Trophoblast cell (in vitro differentiated cells and primary cell): ENCODE results near the gene CD70.
"Not testable (repeated sequence)": the region's sequence is repeated elsewhere in the genome, so short reads cannot be mapped to it uniquely, and the experiment has no call there.

Experiments
- DNase-seq, 2 donors: peaks; one replicate each; pipeline ENCODE4 v3.0.0-alpha.2; 2016
- H2AFZ ChIP-seq: 2 replicates; pipeline ENCODE4 v1.6.1; 2013; ENCODE audit warnings: low read length, moderate library complexity, mild to moderate bottlenecking; ENCODE audit not compliant: insufficient read depth, poor library complexity
- H2AK5ac ChIP-seq: 2 replicates; pipeline ENCODE4 v1.6.1; 2013; ENCODE audit warnings: mild to moderate bottlenecking, low read length
- H2BK120ac ChIP-seq: 2 replicates; pipeline ENCODE4 v1.6.1; 2013; ENCODE audit warnings: low read length, mild to moderate bottlenecking, moderate library complexity; ENCODE audit not compliant: insufficient read depth, poor library complexity
- H2BK12ac ChIP-seq: 2 replicates; pipeline ENCODE4 v1.6.1; 2013; ENCODE audit warnings: mild to moderate bottlenecking, low read length, moderate library complexity
- H2BK5ac ChIP-seq: 2 replicates; pipeline ENCODE4 v1.6.1; 2013; ENCODE audit warnings: low read length, low read depth, moderate library complexity, mild to moderate bottlenecking; ENCODE audit not compliant: poor library complexity
- H3K14ac ChIP-seq: 2 replicates; pipeline ENCODE4 v1.6.1; 2013; ENCODE audit warnings: mild to moderate bottlenecking, low read length
- H3K18ac ChIP-seq: 2 replicates; pipeline ENCODE4 v1.6.1; 2013; ENCODE audit warnings: mild to moderate bottlenecking, low read length
- H3K23ac ChIP-seq: 2 replicates; pipeline ENCODE4 v1.6.1; 2013; ENCODE audit warnings: low read length
- H3K27ac ChIP-seq: 2 replicates; pipeline ENCODE4 v1.5.1; 2013; ENCODE audit warnings: low read depth, mild to moderate bottlenecking, inconsistent platforms, low read length, moderate library complexity
- H3K27me3 ChIP-seq: 2 replicates; pipeline ENCODE4 v1.6.1; 2013; ENCODE audit warnings: inconsistent platforms, mild to moderate bottlenecking, low read length, moderate library complexity; ENCODE audit not compliant: insufficient read depth
- H3K36me3 ChIP-seq, 2 experiments: 1 replicate in 1 of 2; 2 replicates in 1 of 2; pipeline ENCODE4 v1.6.1; 2013; ENCODE audit warnings: low read length in 2 of 2, mild to moderate bottlenecking in 2 of 2, moderate library complexity in 1 of 2; ENCODE audit not compliant: insufficient read depth in 2 of 2, control insufficient read depth in 1 of 2
- H3K4ac ChIP-seq: 2 replicates; pipeline ENCODE4 v1.6.1; 2013; ENCODE audit warnings: low read depth, mild to moderate bottlenecking, low read length, moderate library complexity
- H3K4me1 ChIP-seq, 2 experiments: 1 replicate in 1 of 2; 2 replicates in 1 of 2; pipeline ENCODE4 v1.6.1; 2013; ENCODE audit warnings: low read length in 2 of 2, mild to moderate bottlenecking in 2 of 2, moderate library complexity in 1 of 2; ENCODE audit not compliant: insufficient read depth in 2 of 2, control insufficient read depth in 1 of 2
- H3K4me2 ChIP-seq: 2 replicates; pipeline ENCODE4 v1.6.1; 2013; ENCODE audit warnings: inconsistent platforms, mild to moderate bottlenecking, low read length, moderate library complexity
- H3K4me3 ChIP-seq: 2 replicates; pipeline ENCODE4 v1.5.1; 2013; ENCODE audit warnings: mild to moderate bottlenecking, low read depth, low read length, inconsistent platforms
- H3K79me1 ChIP-seq: one replicate; pipeline ENCODE4 v1.6.1; 2013; ENCODE audit warnings: low read length
- H3K79me2 ChIP-seq: 2 replicates; pipeline ENCODE4 v1.6.1; 2013; ENCODE audit warnings: low read length, mild to moderate bottlenecking; ENCODE audit not compliant: control insufficient read depth, insufficient read depth, poor library complexity
- H3K9ac ChIP-seq: 2 replicates; pipeline ENCODE4 v1.6.1; 2013; ENCODE audit warnings: mild to moderate bottlenecking, low read length
- H3K9me3 ChIP-seq: 2 replicates; pipeline ENCODE4 v1.6.1; 2013; ENCODE audit warnings: low read depth, mild to moderate bottlenecking, control low read depth, inconsistent platforms, low read length; ENCODE audit not compliant: insufficient read depth
- H4K12ac ChIP-seq: 2 replicates; pipeline ENCODE4 v1.6.1; 2013; ENCODE audit warnings: low read depth, mild to moderate bottlenecking, low read length, moderate library complexity
- H4K8ac ChIP-seq: 2 replicates; pipeline ENCODE4 v1.6.1; 2013; ENCODE audit warnings: low read depth, mild to moderate bottlenecking, low read length, moderate library complexity
- H4K91ac ChIP-seq: one replicate; pipeline ENCODE4 v1.6.1; 2013; ENCODE audit warnings: low read depth, mild to moderate bottlenecking, low read length, moderate library complexity
- WGBS: extraction: QIAGEN DNeasy Blood & Tissue Kit; methylation state at CpG from one replicate; pipeline ENCODE4 v1.1.7; 2013; ENCODE audit warnings: missing lambda C conversion rate; ENCODE audit not compliant: insufficient read length, insufficient coverage; ENCODE audit errors: extremely low coverage; 5-methylcytosine and 5-hydroxymethylcytosine counted together

CD70 gene

DNA sequence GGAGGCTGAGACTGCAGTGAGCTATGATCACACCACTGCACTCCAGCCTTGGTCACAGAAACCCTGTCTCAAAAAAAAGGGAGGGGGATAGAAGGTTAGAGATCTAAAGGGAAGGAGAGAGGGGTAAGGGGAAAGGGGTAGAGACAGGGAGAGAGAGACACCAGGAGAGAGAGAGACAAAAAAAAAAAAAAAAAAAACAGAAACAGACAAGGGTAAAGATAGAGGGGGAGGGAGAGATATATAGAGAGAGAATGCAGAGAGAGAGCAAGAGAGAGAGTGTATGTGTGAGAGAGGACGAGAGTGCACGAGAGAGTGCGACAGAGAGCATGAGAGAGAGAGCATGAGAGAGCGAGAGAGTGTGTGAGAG, 4.2 kb downstream of the CD70 start:
- Histone ChIP-seq H3K79me1 (no peaks in the 10 kb centered on the region), H3K36me3 (no peaks in the 10 kb centered on the region), H2AK5ac (no peak overlapping the region), H4K12ac (no peak overlapping the region), H2BK5ac (no peak overlapping the region), H3K4ac (no peak overlapping the region), H3K79me2 (no peaks in the 10 kb centered on the region), H3K4me1 (no peaks in the 10 kb centered on the region), H4K8ac (no peak overlapping the region), H3K23ac (peak overlapping the region; percentile 0), H3K9ac (no peak overlapping the region), H2BK12ac (no peak overlapping the region), H4K91ac (no peak overlapping the region), H3K18ac (no peak overlapping the region), H3K14ac (no peak overlapping the region), H3K9me3 (no peaks in the 10 kb centered on the region), H2BK120ac (no peak overlapping the region), H3K4me3 (no peak overlapping the region), H3K27me3 (peaks cover 47% of the 10 kb centered on the region), H3K4me2 (no peak overlapping the region), H3K27ac (no peak overlapping the region), H2AFZ (no peak overlapping the region)
- no CpG with 5 or more reads among the region's 4 CpGs for WGBS
- DNase-seq, result no peak

DNA sequence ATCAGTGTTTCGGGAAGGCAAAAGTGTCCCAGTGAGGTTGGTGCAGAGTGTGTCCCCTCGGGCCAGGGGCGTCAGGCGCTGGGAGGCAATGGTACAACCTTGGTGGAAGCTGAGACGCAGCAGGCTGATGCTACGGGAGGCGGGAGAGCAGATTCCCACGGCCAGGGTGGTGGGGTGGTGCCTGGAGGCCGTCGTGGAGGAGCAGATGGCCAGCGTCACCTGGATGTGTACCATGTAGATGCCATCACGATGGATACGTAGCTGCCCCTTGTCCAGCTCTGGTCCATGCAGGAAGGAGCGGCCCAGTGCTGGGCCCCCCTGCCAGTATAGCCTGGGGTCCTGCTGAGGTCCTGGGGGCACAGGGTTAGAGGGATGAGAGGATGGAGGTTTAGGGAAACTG, 4.9 kb downstream of the CD70 start:
- H3K36me3 ChIP-seq, result no peaks in the 10 kb centered on the region
- H3K4ac ChIP-seq, result no peak overlapping the region
- H3K9me3 ChIP-seq, result no peaks in the 10 kb centered on the region

DNA sequence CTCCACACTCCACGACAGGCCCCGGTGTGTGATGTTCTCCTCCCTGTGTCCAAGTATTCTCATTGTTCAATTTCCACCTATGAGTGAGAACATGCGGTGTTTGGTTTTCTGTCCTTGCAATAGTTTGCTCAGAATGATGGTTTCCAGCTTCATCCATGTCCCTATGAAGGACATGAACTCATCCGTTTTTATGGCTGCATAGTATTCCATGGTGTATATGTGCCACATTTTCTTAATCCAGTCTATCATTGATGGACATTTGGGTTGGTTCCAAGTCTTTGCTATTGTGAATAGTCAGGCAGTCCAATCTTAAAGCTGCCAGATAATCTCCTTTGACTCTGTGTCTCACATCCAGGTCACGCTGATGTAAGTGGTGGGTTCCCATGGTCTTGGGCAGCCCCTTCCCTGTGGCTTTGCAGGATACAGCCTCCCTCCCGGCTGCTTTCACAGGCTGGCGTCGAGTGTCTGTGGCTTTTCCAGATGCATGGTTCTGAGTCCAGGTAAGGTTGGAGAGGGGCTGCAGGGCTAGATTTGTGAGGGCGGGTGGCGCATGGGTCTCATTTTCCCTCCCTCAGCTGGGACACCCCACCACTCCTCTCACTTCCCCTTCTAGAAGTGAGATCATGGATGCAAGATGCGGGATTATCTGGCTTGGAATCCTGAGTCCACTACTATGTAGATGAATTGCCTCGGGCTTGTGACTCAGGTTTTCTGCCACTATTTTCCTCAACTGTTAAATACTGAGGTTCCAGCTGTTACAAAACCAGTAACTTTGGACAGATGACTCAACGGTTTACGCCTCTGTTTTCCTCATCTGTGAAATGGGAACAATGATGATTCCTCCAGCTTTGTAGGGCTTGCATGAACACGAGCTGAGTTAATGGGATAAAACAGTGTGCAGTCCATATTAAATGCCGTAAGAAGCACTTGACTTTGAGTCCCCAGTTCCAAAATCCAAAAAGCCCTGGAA, 8.2 kb downstream of the CD70 start:
- H3K27me3 ChIP-seq, result peaks cover 12% of the 10 kb centered on the region
- not testable (repeated sequence) for H3K4me3 ChIP-seq, H3K14ac ChIP-seq, H3K4me2 ChIP-seq, H3K18ac ChIP-seq, H2BK5ac ChIP-seq, H3K36me3 ChIP-seq, H4K12ac ChIP-seq, H3K27ac ChIP-seq, H2BK12ac ChIP-seq, H3K4me1 ChIP-seq, H3K79me2 ChIP-seq, H3K23ac ChIP-seq, H4K8ac ChIP-seq, H3K9me3 ChIP-seq, H4K91ac ChIP-seq, H3K9ac ChIP-seq, H2AFZ ChIP-seq, H3K4ac ChIP-seq, H2AK5ac ChIP-seq, H2BK120ac ChIP-seq, H3K79me1 ChIP-seq
- DNase-seq, result peak; percentile 87 to 92
- WGBS, result no CpG with 5 or more reads among the region's 16 CpGs

More for the DNA sequence above, 4.9 kb downstream of the CD70 start:
- Histone ChIP-seq H3K27me3 (peaks cover 42% of the 10 kb centered on the region), H3K18ac (no peak overlapping the region), H3K4me2 (no peak overlapping the region), H3K79me1 (no peaks in the 10 kb centered on the region), H2AFZ (no peak overlapping the region), H4K91ac (no peak overlapping the region), H3K27ac (no peak overlapping the region), H2BK5ac (no peak overlapping the region), H4K8ac (no peak overlapping the region), H3K4me1 (no peaks in the 10 kb centered on the region), H3K14ac (no peak overlapping the region), H4K12ac (no peak overlapping the region), H2AK5ac (no peak overlapping the region), H3K4me3 (no peak overlapping the region), H3K23ac (no peak overlapping the region), H2BK12ac (no peak overlapping the region), H2BK120ac (no peak overlapping the region), H3K79me2 (no peaks in the 10 kb centered on the region), H3K9ac (no peak overlapping the region)
- no peak for DNase-seq
- no CpG with 5 or more reads among the region's 14 CpGs for WGBS

DNA sequence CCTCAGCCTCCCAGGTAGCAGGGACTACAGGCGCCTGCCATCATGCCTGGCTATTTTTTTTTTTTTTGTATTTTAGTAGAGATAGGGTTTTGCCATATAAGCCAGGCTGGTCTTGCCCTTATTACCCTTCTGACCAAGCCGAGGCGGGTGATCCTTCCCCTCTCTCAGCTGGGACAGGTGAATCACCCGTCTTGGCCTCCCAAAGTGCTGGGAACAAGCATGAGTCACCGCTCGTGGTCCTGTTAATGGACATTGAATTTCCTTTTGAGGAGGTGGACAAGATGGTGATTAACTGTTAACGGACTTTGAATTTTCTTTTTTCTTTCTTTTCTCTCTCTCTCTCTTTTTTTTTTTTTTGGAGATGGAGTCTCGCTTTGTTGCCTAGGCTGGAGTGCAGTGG, 10.6 kb downstream of the CD70 start:
- no peak overlapping the region for H4K91ac ChIP-seq
- DNase-seq, result peak; percentile 66 to 78
- H3K14ac ChIP-seq, result no peak overlapping the region
- H2BK12ac ChIP-seq, result no peak overlapping the region
- H2AK5ac ChIP-seq, result no peak overlapping the region
- H3K79me1 ChIP-seq, result no peaks in the 10 kb centered on the region
- no CpG with 5 or more reads among the region's 8 CpGs for WGBS
- no peaks in the 10 kb centered on the region for H3K36me3 ChIP-seq
- H2BK120ac ChIP-seq, result no peak overlapping the region
- no peak overlapping the region for H4K8ac ChIP-seq
- H3K4ac ChIP-seq, result no peak overlapping the region
- H3K9me3 ChIP-seq, result peaks cover 2% of the 10 kb centered on the region
- no peak overlapping the region for H2AFZ ChIP-seq
- no peak overlapping the region for H4K12ac ChIP-seq
- no peaks in the 10 kb centered on the region for H3K4me1 ChIP-seq
- H3K4me3 ChIP-seq, result no peak overlapping the region
- H3K23ac ChIP-seq, result no peak overlapping the region
- no peak overlapping the region for H3K27ac ChIP-seq
- no peak overlapping the region for H2BK5ac ChIP-seq
- H3K9ac ChIP-seq, result no peak overlapping the region
- H3K27me3 ChIP-seq, result no peaks in the 10 kb centered on the region
- no peak overlapping the region for H3K18ac ChIP-seq
- H3K79me2 ChIP-seq, result no peaks in the 10 kb centered on the region
- no peak overlapping the region for H3K4me2 ChIP-seq
